RPMI8226 (cell line): ENCODE data around the gene TTLL10.
A peak's percentile ranks its signal among the peaks of the same experiment; 100 is the strongest.

Experiments
- DNase-seq: peaks from one replicate; pipeline ENCODE4 v3.0.0-alpha.2; 2015

Gene TTLL10

GRCh38 chr1:1237874-1238701 lies 64.4 kb downstream of the TTLL10 start:
- no peak for DNase-seq

GRCh38 chr1:1238702-1239178 lies 65.1 kb downstream of the TTLL10 start:
- no peak for DNase-seq

- DNase-seq, result no peak
Observed at GRCh38 chr1:1239227-1239613, 65.5 kb downstream of the TTLL10 start.

- no peak for DNase-seq
Observed at GRCh38 chr1:1239614-1240347, 66.1 kb downstream of the TTLL10 start.

GRCh38 chr1:1240348-1240732 lies 66.7 kb downstream of the TTLL10 start:
- DNase-seq, result no peak

- peak; percentile 26 for DNase-seq
Observed at GRCh38 chr1:1240822-1241587, 67.3 kb downstream of the TTLL10 start.

- DNase-seq, result no peak
Observed at GRCh38 chr1:1241588-1242219, 68.0 kb downstream of the TTLL10 start.

GRCh38 chr1:1242461-1243265 lies 69.0 kb downstream of the TTLL10 start:
- no peak for DNase-seq

GRCh38 chr1:1243266-1243660 lies 69.6 kb downstream of the TTLL10 start:
- no peak for DNase-seq

GRCh38 chr1:1243807-1244191 lies 70.1 kb downstream of the TTLL10 start:
- DNase-seq, result no peak

GRCh38 chr1:1244192-1244811 lies 70.6 kb downstream of the TTLL10 start:
- no peak for DNase-seq

- no peak for DNase-seq
Observed at GRCh38 chr1:1245178-1245816, 71.6 kb downstream of the TTLL10 start.

- DNase-seq, result no peak
Observed at GRCh38 chr1:1245817-1246576, 72.3 kb downstream of the TTLL10 start.

GRCh38 chr1:1246577-1247340 lies 73.1 kb downstream of the TTLL10 start, which contains the start of gene C1QTNF12:
Gene C1QTNF12 (minus strand): TSS chr1:1246722. CDS start chr1:1246690, 32 bp downstream.
- DNase-seq, result no peak

- no peak for DNase-seq
Observed at GRCh38 chr1:1247341-1247913, 73.7 kb downstream of the TTLL10 start.
